ENCODE measurements around the gene TREX2. TPM values are rescaled to one million over a fixed set of nuclear protein-coding genes. Genes with fewer than 3 reads are reported as not detected.
A peak's percentile ranks its signal among the peaks of the same experiment; 100 is the strongest.

TREX2 gene, protein sequence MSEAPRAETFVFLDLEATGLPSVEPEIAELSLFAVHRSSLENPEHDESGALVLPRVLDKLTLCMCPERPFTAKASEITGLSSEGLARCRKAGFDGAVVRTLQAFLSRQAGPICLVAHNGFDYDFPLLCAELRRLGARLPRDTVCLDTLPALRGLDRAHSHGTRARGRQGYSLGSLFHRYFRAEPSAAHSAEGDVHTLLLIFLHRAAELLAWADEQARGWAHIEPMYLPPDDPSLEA
- 3.3 and 3.5 TPM in 2 replicates for total RNA-seq

- H3K4me3 ChIP-seq (ENCODE audit: insufficient read depth, low read length), result no peak within 1 kb of the TSS
- H3K79me2 ChIP-seq (ENCODE audit: insufficient read depth, low read length), result no peaks in the 10 kb centered on the region
- DNase-seq (ENCODE audit: insufficient read length, low spot score, missing footprints), result peak; percentile 81
- no peaks in the 10 kb centered on the region for H3K4me1 ChIP-seq (ENCODE audit: insufficient read depth, low read length)
- TF ChIP-seq CTCF (IDR thresholded peaks at IDR 0.05; ENCODE audit: extremely low read depth, low read depth, low read length), result no peak
- H2AFZ ChIP-seq (ENCODE audit: low read length), result no peak within 1 kb of the TSS
- H4K20me1 ChIP-seq (ENCODE audit: insufficient read depth, low read length), result no peaks in the 10 kb centered on the region
- H3K36me3 ChIP-seq (ENCODE audit: insufficient read depth, low read length), result no peaks in the 10 kb centered on the region
- H3K27me3 ChIP-seq (ENCODE audit: insufficient read depth, low read length), result no peaks in the 10 kb centered on the region
- H3K4me2 ChIP-seq (ENCODE audit: insufficient read depth, low read length), result no peak within 1 kb of the TSS
- H3K9me3 ChIP-seq (ENCODE audit: low read depth, low read length), result no peaks in the 10 kb centered on the region
- no peak within 1 kb of the TSS for H3K27ac ChIP-seq (ENCODE audit: low read depth, low read length)
Measured at GRCh38 chrX:153445856-153446635, at the start of gene TREX2. TSS of gene TREX2 (minus strand) at chrX:153446056. CDS start at chrX:153445430, 626 bp downstream.

DNA sequence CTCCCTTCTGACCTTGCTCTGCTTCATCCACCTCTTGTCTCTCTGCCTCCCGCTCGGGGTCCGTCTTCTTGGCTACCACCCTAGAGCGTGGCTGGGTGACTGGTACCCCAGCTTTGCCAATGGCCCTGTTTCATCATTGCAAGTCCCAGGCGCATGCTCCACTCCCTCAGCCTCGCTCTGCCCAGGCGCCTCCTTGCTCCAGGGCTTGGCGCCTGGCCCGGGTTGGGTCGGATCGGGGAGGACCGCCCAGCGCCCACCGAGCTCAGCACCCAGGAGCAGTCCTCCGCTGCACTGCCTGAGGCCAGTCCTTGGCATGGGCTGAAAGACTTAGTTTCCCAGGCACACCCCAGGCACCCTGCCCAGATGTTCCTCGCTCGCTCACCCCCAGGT is 49.5 kb upstream of the TREX2 start:
- H3K4me3 ChIP-seq (ENCODE audit: insufficient read depth, low read length), result peak overlapping the region; percentile 82
- DNase-seq (ENCODE audit: insufficient read length, low spot score, missing footprints), result no peak
- H3K9me3 ChIP-seq (ENCODE audit: low read depth, low read length), result no peaks in the 10 kb centered on the region
- H3K4me1 ChIP-seq (ENCODE audit: insufficient read depth, low read length), result peaks cover 26% of the 10 kb centered on the region
- H3K79me2 ChIP-seq (ENCODE audit: insufficient read depth, low read length), result peaks cover 47% of the 10 kb centered on the region
- peak overlapping the region; percentile 80 for H3K4me2 ChIP-seq (ENCODE audit: insufficient read depth, low read length)
- H2AFZ ChIP-seq (ENCODE audit: low read length), result no peak overlapping the region
- no peak for TF ChIP-seq CTCF (IDR thresholded peaks at IDR 0.05; ENCODE audit: extremely low read depth, low read depth, low read length)
- H4K20me1 ChIP-seq (ENCODE audit: insufficient read depth, low read length), result peaks cover 31% of the 10 kb centered on the region
- H3K36me3 ChIP-seq (ENCODE audit: insufficient read depth, low read length), result no peaks in the 10 kb centered on the region
- H3K27me3 ChIP-seq (ENCODE audit: insufficient read depth, low read length), result no peaks in the 10 kb centered on the region
- peak overlapping the region; percentile 41 for H3K27ac ChIP-seq (ENCODE audit: low read depth, low read length)

GRCh38 chrX:153494541-153495361 is 48.9 kb upstream of the TREX2 start, which contains the start of gene BGN:
TSS of gene BGN (plus strand) at chrX:153494980. CDS start at chrX:153504632, 9,652 bp downstream.
- peak within 1 kb of the TSS; percentile 80 for H3K4me2 ChIP-seq (ENCODE audit: insufficient read depth, low read length)
- H3K27me3 ChIP-seq (ENCODE audit: insufficient read depth, low read length), result no peaks in the 10 kb centered on the region
- peaks cover 41% of the 10 kb centered on the region for H3K79me2 ChIP-seq (ENCODE audit: insufficient read depth, low read length)
- peak; percentile 95 for DNase-seq (ENCODE audit: insufficient read length, low spot score, missing footprints)
- peak within 1 kb of the TSS; percentile 51 for H3K27ac ChIP-seq (ENCODE audit: low read depth, low read length)
- no peaks in the 10 kb centered on the region for H3K36me3 ChIP-seq (ENCODE audit: insufficient read depth, low read length)
- peak; percentile 36 for TF ChIP-seq CTCF (IDR thresholded peaks at IDR 0.05; ENCODE audit: extremely low read depth, low read depth, low read length)
- no peak within 1 kb of the TSS for H2AFZ ChIP-seq (ENCODE audit: low read length)
- H4K20me1 ChIP-seq (ENCODE audit: insufficient read depth, low read length), result peaks cover 26% of the 10 kb centered on the region
- peaks cover 20% of the 10 kb centered on the region for H3K4me1 ChIP-seq (ENCODE audit: insufficient read depth, low read length)
- no peaks in the 10 kb centered on the region for H3K9me3 ChIP-seq (ENCODE audit: low read depth, low read length)
- H3K4me3 ChIP-seq (ENCODE audit: insufficient read depth, low read length), result peak within 1 kb of the TSS; percentile 82
